Fibroblast of upper back skin (primary cell): Measurements from ENCODE around the gene NYAP2.

Source experiments
- DNase-seq: peaks from one replicate; pipeline ENCODE4 v3.0.0-alpha.2; 2013

The NYAP2 gene

GRCh38 chr2:225637259-225637658 is 237.7 kb downstream of the NYAP2 start:
- DNase-seq = peak; percentile 6

GRCh38 chr2:225640550-225640949 is 241.0 kb downstream of the NYAP2 start:
- DNase-seq = no peak

- DNase-seq = no peak
Measured at GRCh38 chr2:225649274-225649673, 249.8 kb downstream of the NYAP2 start.

- no peak for DNase-seq
Measured at GRCh38 chr2:225650041-225650440, 250.5 kb downstream of the NYAP2 start.

GRCh38 chr2:225660262-225661131 is 261.0 kb downstream of the NYAP2 start:
- peak; percentile 62 for DNase-seq

GRCh38 chr2:225662101-225662500 is 262.6 kb downstream of the NYAP2 start:
- no peak for DNase-seq

GRCh38 chr2:225667445-225667844 is 267.9 kb downstream of the NYAP2 start:
- peak; percentile 27 for DNase-seq

- peak; percentile 68 for DNase-seq
Measured at GRCh38 chr2:225668606-225669266, 269.2 kb downstream of the NYAP2 start.

GRCh38 chr2:225670111-225670974 is 270.8 kb downstream of the NYAP2 start:
- DNase-seq = peak; percentile 53

- DNase-seq = no peak
Measured at GRCh38 chr2:225678792-225679191, 279.3 kb downstream of the NYAP2 start.

GRCh38 chr2:225683258-225683657 is 283.7 kb downstream of the NYAP2 start:
- no peak for DNase-seq

GRCh38 chr2:225690153-225690552 is 290.6 kb downstream of the NYAP2 start:
- no peak for DNase-seq

GRCh38 chr2:225691711-225692110 is 292.2 kb downstream of the NYAP2 start:
- no peak for DNase-seq

- no peak for DNase-seq
Measured at GRCh38 chr2:225693259-225693658, 293.7 kb downstream of the NYAP2 start.

- no peak for DNase-seq
Measured at GRCh38 chr2:225694664-225695063, 295.2 kb downstream of the NYAP2 start.

GRCh38 chr2:225697936-225698335 is 298.4 kb downstream of the NYAP2 start:
- no peak for DNase-seq
